NCI-H446 (cell line): ENCODE measurements around the gene PLD4.
"Not testable (repeated sequence)": the region's sequence is repeated elsewhere in the genome, so short reads cannot be mapped to it uniquely, and the experiment has no call there.

Experiments
- DNase-seq, 2 experiments: peaks; one replicate each; lab custom pipeline; 2025; lab: John Stamatoyannopoulos, UW

Gene PLD4

DNA sequence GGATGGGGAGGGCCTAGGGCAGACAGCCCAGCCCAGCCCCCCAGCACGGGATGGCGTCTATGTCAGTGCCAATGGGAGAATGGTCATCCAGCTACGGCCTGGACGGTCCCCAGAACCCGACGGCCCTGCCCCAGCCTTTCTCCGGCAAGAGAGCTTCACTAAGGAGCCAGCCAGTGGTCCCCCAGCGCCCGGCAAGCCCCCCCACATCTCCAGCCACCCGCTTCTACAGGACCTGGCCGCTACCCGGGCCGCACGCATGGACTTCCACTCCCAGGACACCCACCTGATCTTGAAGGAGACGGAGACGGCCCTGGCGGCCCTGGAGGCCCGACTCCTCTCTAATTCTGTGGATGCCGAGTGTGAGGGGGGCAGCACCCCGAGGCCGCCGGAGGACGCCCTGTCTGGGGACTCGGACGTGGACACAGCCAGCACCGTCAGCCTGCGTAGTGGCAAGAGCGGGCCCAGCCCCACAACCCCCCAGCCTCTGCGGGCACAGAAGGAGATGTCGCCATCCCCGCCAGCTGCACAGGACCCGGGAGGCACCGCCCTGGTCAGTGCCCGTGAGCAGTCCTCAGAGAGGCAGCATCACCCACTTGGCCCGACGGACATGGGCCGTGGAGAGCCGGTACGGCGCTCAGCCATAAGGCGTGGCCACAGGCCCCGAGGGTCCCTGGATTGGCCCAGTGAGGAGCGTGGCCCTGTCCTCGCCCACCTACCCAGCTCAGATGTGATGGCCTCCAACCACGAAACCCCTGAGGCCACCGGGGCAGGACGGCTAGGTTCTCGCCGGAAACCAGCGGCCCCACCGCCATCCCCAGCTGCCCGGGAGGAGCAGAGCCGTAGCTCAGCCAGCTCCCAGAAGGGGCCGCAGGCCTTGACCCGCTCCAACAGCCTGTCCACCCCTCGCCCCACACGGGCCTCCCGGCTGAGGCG lies 37.7 kb upstream of the PLD4 start:
- no peak for DNase-seq

DNA sequence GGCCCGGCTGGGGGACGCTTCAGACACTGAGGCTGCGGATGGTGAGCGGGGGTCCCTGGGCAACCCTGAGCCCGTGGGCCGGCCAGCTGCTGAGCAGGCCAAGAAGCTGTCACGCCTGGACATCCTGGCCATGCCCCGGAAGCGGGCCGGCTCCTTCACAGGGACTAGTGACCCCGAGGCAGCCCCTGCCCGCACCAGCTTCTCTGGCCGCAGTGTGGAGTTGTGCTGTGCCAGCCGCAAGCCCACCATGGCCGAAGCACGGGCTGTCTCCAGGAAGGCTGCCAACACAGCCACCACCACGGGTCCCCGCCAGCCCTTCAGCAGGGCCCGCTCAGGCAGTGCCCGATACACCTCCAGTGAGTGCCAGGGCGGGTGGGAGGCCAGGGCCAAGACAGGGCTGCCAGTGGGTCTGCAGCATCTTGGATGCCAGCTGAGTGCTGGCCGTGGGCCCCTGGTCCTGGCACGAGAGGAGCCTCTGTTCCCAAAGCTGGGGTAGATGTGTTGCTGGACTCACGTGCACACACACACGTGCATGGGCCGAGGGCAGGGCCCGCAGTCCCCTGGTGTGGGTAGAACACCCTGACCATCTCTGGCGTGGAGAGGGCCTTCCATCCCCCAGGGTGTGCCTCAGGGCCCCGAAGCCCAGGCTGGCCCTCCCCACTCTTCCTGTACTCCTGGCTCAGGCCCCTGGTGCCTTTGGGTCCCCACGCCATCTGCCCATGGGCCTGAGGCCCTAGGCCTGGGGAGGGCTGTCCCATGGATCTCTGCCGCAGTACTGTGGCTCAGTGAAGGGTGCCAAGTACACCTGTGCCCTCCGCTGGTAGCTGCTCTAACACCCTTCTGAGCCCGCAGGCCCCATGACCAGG lies 36.8 kb upstream of the PLD4 start:
- no peak for DNase-seq

DNA sequence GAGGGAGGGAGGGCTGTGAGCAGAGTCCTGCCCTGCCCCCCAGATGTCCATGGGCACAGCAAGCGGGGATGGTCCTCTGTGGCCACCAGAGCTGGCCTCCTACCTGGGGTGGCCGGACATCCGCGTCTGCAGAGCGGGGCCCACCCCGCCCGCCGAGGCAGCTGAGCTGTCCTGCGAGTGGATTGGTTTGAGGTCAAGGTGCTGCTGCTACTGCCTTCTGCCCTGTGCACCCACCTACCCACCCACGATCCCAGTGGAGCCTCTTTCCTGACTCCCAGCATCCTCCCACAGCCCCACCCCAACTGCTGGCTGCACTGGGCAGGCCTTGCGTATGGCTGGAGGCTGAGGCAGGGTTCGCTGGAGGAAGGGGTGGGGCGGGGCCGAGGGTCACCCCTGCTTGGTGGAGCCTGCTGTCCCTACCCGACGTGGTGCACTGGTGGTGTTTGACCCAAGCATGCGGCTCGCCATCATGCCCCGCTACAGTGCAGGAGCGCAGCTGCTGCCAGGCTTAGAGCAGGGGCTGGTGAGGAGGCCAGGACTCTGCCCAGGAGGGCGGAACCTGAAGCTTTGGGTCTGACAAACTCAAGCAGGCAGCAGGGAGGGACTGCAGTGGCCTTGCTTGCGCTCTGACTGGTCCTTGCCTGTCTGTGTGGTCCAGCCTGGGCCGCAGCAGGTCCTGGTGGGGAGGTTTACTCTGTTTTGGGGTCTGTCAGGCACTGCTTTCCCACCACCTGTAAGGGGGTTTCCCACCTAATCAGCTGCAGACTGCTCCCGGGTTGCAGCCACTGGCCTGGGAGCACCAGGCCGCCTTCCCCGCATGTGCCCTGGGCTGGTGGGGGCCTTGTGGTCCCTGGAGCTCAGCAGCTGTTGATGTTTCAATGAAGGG lies 35.9 kb upstream of the PLD4 start:
- no peak for DNase-seq

DNA sequence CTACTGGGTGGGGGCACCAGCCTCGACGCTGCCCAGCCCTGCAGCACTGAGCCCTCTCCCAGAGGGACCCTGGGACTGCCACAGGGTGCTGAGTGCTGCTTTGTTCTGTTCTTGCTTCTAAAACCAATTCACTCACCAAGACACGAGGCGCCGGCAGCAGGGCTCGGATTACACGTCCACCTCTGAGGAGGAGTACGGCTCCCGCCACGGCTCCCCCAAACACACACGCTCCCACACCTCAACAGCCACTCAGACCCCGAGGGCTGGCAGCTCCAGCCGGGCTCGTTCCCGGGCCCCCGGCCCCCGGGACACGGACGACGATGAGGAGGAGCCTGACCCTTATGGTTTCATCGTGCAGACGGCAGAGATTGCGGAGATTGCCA lies 35.3 kb upstream of the PLD4 start:
- no peak for DNase-seq

DNA sequence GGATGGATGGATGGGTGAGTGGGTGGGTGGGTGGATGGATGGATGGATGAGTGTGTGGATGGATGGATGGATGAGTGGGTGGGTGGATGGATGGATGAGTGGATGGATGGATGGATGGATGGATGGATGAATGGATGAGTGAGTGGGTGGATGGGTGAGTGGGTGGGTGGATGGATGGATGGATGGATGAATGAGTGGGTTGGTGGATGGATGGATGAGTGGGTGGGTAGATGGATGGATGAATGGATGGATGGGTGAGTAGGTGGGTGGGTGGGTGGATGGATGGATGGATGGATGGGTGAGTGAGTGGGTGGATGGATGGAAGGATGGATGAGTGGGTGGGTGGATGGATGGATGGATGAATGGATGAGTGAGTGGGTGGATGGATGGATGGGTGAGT lies 34.4 kb upstream of the PLD4 start:
- not testable (repeated sequence) for DNase-seq

DNA sequence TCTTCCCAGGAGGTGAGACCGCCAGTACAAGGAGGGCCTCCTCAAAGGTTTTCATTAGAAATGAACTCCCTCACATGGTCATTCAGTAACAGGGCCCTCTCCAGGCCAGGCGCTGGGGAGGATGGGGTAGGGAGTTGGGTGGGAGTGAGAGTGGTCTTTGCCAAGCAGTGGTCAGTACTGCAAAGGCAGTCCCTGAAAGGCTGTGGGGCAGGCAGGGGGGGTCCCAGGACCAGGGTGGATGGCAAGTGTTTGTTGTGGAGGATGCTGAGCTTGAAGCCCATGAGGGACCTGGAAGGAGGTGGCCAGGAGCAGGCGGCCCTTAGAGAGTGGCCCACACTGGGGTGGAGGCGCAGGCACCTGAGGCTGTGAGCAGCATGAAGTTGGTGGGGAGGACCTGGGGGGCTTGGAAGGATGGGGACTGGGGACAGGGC lies 33.5 kb upstream of the PLD4 start:
- DNase-seq = no peak

DNA sequence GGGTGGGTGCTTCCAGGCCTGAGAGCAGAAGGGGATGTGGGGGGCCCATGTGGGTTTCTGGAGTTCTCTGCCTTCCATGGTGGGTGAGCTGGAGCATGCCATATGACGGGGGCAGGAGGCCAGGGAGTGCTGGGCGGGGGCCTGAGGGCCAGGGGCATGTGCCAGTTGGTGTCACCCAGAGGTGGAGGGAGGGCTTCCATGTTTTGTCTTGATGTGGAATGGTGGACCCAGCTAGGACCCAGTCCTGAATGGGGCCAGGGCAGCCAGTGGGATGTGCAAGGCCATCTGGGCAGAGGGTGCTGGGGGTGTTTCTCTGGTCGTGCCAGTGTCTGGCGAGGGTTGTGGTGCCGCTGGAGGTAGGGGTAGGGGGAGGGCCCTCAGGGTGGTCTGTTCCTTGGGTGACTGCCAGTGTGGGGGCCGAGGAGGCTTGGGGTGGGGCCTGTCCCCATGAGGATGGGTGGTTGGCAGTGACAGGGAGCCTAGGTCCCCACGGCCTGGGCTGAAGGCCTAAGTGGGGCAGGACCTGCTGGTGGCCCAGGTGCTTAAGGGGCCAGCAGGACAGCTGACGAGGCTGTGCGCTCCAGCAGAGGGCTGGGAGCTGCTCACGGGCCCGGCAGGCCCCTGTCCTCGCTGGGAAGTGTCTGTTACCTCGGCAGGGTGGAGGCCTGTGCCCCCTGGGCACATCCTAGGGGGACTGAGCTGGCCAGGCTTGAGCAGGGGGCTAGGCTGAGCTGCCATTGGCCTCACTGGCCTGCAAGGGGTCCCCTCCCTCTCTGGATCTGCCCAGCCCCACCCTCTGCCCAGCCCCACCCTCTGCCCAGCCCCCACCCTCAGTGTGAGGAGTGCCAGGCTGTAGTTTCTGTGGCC lies 32.8 kb upstream of the PLD4 start:
- no peak for DNase-seq

DNA sequence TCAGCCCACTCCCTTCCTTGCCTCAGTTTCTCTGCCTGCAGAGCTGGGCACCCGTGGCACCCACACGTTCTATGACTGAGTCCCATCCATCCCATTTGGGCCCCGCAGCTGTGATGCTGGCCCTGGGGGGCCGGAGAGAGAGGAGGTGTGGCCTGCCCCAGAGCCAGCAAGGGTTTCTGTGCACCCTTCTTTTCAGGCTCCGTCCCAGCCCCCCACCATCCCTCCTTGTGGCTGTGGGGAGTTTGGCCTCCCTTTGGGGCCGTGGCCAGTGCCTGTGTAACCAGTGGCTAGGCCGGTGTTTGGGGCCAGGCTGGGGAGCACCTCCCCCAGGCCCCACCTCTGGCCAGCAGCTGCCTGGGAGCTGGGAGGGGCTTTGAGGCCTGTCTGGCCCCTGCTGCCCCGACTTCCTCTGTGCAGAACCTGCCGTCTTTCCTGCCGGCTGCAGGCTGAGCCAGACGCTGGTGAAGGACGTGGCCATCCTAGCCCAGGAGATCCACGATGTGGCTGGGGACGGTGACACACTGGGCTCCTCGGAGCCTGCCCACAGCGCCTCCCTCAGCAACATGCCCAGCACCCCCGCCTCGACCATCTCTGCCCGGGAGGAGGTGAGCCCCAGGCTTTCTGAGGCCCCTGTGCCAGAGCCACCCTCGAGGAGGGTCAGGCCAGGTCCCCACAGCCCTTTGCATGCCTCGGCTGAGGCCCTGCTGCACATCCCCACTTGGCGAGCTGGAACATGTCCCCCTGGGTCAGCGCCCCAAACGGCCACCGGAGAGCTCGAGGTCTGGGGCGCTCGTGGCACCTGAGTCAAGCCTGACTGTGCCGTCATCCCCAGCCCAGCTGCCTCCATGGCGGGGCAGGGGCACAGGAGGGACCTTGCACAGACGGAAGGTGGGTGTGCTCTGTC lies 31.9 kb upstream of the PLD4 start:
- no peak for DNase-seq

DNA sequence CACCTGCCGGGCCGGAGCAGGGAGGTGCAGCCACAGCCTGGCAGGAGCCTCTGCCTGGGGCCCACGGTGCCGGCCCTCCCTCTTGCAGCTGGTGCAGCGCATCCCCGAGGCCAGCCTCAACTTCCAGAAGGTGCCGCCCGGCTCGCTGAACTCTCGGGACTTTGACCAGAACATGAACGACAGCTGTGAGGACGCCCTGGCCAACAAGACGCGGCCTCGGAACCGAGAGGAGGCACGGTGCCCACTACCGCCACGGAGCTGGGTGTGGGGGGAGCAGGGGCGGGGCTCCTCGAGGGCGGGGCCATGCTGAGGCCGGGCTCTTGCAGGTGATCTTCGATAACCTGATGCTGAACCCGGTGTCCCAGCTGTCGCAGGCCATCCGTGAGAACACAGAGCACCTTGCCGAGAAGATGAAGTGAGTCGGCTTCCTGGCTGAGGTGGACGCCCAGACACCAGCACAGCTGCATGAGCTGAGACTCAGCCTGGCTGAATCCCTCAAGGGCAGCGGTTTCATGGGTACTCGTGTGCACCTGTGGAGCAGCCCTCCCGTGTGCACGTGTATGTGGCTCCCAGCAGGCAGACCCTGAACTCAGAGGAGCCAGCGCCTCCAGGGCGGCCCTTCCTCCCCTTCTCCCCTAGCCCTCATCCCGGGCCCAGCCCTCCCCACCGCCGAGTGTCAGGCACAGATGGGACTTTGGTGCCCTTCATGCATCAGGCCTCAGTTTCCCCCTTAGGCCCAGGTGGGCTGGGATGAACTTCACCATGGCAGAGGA lies 31.1 kb upstream of the PLD4 start:
- DNase-seq = no peak

DNA sequence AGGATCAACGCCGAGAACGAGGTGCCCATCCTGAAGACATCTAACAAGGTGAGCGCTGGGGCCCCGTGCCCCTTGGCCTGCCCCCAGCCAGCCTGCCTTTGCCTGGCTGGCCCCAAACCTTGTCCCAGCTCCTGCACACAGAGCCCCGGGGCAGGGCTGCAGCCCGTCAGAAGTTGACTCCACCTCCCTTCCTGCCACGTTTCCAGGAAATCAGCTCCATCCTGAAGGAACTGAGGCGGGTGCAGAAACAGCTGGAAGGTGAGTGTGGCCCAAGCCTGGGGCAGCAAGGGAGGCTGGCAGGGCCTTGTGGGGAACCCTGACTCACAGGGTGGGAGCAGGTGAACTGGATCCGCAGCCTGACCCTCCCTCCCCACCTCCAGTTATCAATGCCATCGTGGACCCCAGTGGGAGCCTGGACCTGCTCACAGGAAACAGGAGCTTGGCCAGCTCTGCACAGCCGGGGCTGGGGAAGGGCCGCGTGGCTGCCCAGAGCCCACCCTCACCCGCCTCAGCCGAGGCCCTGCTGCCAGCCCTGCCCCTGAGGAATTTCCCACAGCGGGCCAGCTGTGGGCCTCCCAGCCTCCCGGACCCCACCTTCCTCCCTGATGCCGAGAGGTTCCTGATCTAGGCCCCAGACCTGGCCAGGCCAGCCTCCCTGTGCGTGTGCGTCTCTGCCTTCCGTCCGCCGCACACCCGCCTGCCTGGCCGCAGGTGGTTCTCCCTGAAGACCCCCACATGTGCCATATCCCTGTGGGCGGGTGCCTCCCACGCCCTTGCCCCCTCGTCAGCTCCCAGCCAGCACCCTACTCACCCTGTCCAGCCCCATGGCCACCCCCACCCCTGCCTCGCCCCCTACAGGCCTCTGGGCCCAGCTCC lies 30.1 kb upstream of the PLD4 start:
- DNase-seq = no peak

DNA sequence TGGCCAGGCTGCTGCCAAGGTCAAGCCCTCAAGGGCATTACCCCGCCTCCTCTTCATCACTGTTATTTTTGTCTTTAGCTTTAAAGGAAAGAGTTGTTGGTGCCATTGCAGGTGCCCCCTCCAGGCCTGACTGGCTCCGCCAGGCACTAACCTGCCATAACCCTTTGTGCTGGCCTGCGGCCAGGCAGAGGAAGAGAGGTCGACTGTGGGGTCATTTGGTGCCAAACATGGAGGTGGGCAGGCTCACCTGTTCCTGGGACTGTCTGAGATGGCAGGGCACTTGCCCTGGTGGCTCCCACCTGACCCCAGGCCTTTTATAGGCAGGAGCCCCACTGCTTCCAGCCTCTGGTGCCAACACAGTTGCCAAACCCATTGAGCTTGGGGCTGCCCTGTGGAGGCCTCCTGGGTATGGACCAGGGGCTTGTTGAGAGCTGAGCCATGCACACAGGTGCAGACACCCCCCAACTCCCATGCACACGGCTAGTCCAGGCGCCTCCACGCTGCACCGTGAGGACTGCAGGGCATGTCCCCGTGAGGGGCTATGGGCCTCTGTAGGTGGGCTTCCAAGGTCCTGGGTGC lies 29.4 kb upstream of the PLD4 start:
- no peak for DNase-seq

DNA sequence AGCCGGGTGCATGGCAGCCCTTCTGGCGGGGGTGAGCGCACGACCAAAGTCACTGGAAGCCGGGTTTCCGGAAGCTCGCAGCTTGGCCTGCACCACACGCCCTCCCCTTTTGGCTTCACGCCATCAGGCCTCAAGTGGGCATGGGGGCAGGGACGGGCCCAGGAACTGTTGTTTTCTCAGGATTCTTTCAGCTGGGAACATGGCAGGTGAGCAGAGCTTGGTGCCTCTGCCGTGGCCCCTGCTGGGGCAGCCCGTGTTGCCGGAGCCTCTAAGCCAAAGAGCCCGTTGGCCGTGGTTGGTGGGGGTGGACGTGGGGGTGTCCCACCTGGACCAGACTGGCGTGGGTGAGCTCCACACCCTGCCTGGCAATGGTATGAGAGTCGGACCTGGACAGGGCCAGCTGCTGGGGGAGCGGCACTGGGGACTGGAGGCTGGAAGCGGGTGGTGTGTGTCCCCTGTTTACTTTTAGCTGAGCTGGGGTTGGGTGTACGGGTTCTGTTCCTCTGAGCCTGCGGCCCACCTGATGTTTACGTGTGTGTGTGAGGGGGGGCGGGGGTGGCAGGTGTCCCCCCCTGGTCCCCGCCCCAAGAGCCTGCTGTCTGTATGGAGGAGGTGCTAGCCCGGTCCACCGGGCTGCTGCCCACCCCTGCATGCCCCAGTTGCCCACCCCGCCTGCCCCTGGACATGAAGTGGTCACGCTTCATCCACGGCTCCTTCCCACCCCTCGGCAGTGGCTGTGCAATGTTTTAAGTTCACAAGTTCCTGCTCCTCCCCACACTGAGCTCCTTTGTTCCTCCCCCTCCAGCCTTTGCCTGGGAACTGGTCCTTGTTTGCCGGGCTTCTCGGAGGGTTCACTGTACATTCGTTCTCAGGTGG lies 28.7 kb upstream of the PLD4 start:
- DNase-seq = peak in 1 of 2 experiments; percentile 32

DNA sequence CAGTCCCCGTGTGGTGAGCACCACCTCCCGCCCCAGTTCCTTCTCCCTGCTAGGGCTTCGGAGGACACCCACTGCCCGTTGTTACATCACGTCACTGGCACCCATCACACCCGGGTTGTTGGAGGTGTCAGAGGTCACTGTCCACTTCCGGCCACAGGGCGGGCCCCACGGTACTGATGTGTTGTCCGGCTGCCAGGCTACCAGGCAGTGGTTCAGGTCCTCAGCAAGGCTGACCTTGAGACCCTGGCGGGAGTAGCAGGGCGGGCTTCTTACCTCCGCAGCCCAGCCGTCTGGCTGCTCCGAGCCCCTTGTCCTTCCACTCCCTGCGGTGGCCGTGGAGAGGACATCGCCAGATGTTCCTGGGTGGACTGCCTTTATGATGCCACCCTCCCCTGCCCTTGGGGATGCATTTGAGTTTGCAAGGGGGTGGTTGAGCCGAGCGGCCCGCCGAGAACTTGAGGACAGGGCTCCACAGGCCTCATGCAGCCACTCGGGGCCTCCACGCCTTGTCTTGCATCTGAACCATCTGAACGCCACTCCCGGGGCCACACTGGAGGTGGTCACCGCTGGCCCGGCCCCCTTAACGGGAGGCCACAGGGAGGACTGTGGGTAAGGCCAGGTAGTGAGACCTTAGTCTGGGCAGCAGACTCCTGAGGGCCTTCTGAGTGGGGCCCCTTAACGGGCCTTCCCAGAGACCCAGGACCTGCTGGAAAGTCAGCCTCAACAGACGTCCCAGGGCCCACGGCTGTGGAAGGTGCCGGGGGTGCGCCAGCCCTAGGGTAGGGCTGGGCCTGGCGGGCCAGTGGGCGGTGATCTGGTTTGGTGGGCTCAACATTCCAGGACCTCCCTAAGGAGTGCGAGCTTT lies 27.1 kb upstream of the PLD4 start:
- no peak for DNase-seq

DNA sequence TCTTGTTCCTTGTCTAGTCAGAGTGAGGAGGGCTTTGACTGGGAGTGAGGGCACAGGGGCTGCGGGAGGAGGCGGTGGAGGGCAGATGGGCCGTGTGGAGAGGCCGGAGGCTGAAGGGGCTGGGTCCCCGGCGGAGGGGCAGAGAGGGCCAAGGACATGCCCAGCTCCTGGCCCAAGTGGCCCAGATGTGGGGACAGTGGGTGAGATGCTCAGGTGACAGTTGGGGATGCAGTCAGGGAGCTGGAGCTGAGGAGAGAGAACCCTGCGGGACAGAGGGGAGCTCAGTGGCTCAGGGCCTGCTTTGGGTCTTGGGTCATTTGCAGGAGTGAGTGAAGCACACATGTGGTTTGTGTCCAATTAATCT lies 26.5 kb upstream of the PLD4 start:
- no peak for DNase-seq

DNA sequence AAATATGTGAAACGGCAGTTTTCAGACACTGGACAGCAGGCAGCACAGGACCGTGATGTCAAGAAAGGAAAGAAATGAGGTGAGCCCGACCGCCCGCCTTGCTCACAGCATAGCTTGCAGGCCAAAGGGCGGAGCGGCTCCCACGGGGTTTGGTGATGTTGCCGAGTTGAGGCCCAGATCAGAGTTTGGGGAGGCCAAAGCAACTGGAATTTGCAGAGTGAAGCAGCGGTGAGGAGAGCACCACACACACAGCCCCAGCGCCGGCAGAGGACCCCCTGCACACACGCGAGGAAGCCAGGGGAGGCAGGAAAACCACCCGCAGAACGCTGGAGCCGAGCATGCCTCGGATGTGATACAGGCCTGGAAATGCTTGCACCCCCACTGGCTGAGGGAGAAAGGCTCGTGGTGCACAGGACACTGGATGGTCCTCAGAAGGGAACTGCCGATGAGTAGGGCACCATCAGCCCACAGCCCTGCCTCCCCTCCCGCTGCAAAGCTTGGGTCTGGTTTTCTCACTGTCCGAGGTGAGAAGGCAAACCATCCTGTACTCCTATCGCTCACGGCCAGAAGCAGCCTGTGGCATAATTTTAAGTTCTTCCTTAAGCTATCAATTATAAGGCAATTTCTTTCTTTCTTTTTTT lies 25.7 kb upstream of the PLD4 start:
- no peak for DNase-seq
